NCI-H524 (cell line): ENCODE measurements around the gene INSRR.

Source experiments
- DNase-seq, 2 experiments: peaks; one replicate each; lab custom pipeline; 2025; lab: John Stamatoyannopoulos, UW

The INSRR gene

GRCh38 chr1:156894001-156894400 is 35.1 kb upstream of the INSRR start:
- no peak for DNase-seq

GRCh38 chr1:156893048-156893953 is 34.4 kb upstream of the INSRR start, which contains the start of gene PEAR1:
TSS of gene PEAR1 (plus strand) at chr1:156893718. CDS start at chr1:156903927, 10,209 bp downstream.
- no peak for DNase-seq

- peak; percentile 67 to 81 for DNase-seq
These were observed 33.5 kb upstream of the INSRR start for GRCh38 chr1:156892190-156893047.

- peak; percentile 48 to 73 for DNase-seq
These were observed 31.1 kb upstream of the INSRR start for GRCh38 chr1:156889802-156890580.

- DNase-seq, result no peak
These were observed 28.8 kb upstream of the INSRR start for GRCh38 chr1:156887734-156888133.

GRCh38 chr1:156887317-156887716 is 28.4 kb upstream of the INSRR start:
- DNase-seq, result no peak

GRCh38 chr1:156886583-156887281 is 27.8 kb upstream of the INSRR start:
- DNase-seq, result no peak

GRCh38 chr1:156885880-156886355 is 27.0 kb upstream of the INSRR start:
- DNase-seq, result no peak

GRCh38 chr1:156885314-156885713 is 26.4 kb upstream of the INSRR start:
- no peak for DNase-seq

GRCh38 chr1:156884560-156885184 is 25.8 kb upstream of the INSRR start:
- no peak for DNase-seq

- no peak for DNase-seq
These were observed 25.0 kb upstream of the INSRR start for GRCh38 chr1:156883919-156884318.

- no peak for DNase-seq
These were observed 23.6 kb upstream of the INSRR start for GRCh38 chr1:156882543-156882942.

GRCh38 chr1:156881663-156882062 is 22.7 kb upstream of the INSRR start:
- DNase-seq, result no peak

GRCh38 chr1:156881101-156881500 is 22.2 kb upstream of the INSRR start:
- no peak for DNase-seq

GRCh38 chr1:156880473-156880872 is 21.6 kb upstream of the INSRR start:
- DNase-seq, result no peak

- no peak for DNase-seq
These were observed 21.0 kb upstream of the INSRR start for GRCh38 chr1:156879876-156880275.

GRCh38 chr1:156877433-156878170 is 18.7 kb upstream of the INSRR start:
- DNase-seq, result no peak

- DNase-seq, result no peak
These were observed 17.4 kb upstream of the INSRR start for GRCh38 chr1:156876281-156876680.

GRCh38 chr1:156875341-156875615 is 16.4 kb upstream of the INSRR start:
- DNase-seq, result no peak
